Large intestine (tissue), 3 donors: ENCODE results near the gene ZNF431. TPM values are rescaled to one million over a fixed set of nuclear protein-coding genes. Genes with fewer than 3 reads are reported as not detected.
A peak's percentile ranks its signal among the peaks of the same experiment; 100 is the strongest.
"Not testable (repeated sequence)": the region's sequence is repeated elsewhere in the genome, so short reads cannot be mapped to it uniquely, and the experiment has no call there.

Source experiments
- DNase-seq, 2 donors: peaks; one replicate each; pipeline versions ENCODE4 v3.0.0 to v3.0.0-alpha.2; 2013
- H3K27ac ChIP-seq: one replicate; pipeline ENCODE4 v1.5.1; 2013; ENCODE audit warnings: low read length
- H3K27me3 ChIP-seq: 2 replicates; pipeline ENCODE4 v1.6.1; 2013; ENCODE audit warnings: low read length; ENCODE audit not compliant: control insufficient read depth, insufficient read depth
- H3K36me3 ChIP-seq: 2 replicates; pipeline ENCODE4 v1.6.1; 2013; ENCODE audit warnings: low read length; ENCODE audit not compliant: control insufficient read depth, insufficient read depth
- H3K4me1 ChIP-seq: one replicate; pipeline ENCODE4 v1.6.1; 2013; ENCODE audit warnings: low read length; ENCODE audit not compliant: control insufficient read depth, insufficient read depth
- H3K4me3 ChIP-seq: one replicate; pipeline ENCODE4 v1.5.1; 2013; ENCODE audit warnings: low read length
- H3K9me3 ChIP-seq: one replicate; pipeline ENCODE4 v1.6.1; 2013; ENCODE audit warnings: mild to moderate bottlenecking, low read depth, low read length, moderate library complexity; ENCODE audit not compliant: control insufficient read depth
- WGBS: methylation state at CpG from one replicate; pipeline ENCODE4 v1.1.5; 2013; ENCODE audit warnings: low lambda C conversion rate; ENCODE audit not compliant: insufficient coverage; 5-methylcytosine and 5-hydroxymethylcytosine counted together
- polyA plus RNA-seq: library from polyadenylated mRNA; unstranded; fragments of 120-200 nt; gene quantifications from one replicate; pipeline ENCODE4 v1.2.1, GENCODE V29; 2013

Gene ZNF431
- polyA plus RNA-seq, 1 donor, result 31.1 TPM

DNA sequence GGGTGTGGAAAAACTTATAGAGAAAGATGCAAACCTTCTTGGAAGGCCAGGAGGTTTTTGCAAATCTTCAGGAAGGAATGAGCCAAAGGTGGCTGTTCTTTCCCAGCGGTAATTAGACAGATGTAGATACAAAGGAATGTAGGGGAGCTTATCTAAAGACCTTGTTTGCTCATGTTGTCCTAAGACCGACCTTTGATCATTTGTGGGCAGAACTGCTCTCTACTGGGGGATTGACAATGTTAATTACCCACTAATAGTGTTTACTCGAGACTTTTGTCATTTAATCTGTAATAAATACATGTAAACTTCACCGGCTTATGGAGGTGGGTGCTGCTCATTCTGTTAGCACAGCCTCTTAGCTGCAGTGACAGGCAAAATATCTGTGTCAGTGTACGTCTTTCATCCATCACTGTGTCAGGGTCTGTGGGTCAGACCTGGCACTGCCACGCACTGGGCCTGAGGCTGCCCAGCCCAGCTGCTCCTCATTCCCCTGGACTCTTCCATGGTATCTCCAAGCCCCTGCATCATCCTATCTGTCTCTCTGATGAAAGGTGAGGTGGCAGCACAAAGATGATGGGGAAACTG is 68.3 kb downstream of the ZNF431 start:
- Histone ChIP-seq H3K4me1 (no peaks in the 10 kb centered on the region), H3K4me3 (no peak overlapping the region), H3K36me3 (no peaks in the 10 kb centered on the region), H3K27ac (no peak overlapping the region), H3K9me3 (peaks cover 16% of the 10 kb centered on the region), H3K27me3 (no peaks in the 10 kb centered on the region)
- DNase-seq, result peak; percentile 55 to 88
- WGBS, result no CpG with 5 or more reads among the region's 6 CpGs

DNA sequence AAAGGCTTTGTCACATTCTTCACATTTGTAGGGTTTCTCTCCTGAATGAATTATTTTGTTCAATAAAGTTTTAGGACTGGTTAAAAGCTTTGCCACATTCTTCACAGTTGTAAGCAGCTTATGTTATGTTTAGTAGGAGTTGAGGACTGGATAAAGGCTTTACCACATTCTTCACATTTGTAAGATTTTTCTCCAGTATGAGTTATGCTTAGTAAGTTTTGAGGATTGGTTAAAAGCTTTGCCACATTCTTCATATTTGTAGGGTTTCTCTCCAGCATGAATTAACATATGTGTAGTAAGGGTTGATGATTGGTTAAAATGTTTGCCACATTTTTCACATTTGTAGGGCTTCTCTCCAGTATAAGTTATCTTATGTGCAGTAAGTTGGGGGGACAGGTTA is 79.9 kb downstream of the ZNF431 start:
- Histone ChIP-seq H3K36me3 (no peaks in the 10 kb centered on the region), H3K4me3 (no peak overlapping the region), H3K27me3 (no peaks in the 10 kb centered on the region), H3K9me3 (no peaks in the 10 kb centered on the region), H3K27ac (no peak overlapping the region), H3K4me1 (no peaks in the 10 kb centered on the region)
- DNase-seq, result no peak

DNA sequence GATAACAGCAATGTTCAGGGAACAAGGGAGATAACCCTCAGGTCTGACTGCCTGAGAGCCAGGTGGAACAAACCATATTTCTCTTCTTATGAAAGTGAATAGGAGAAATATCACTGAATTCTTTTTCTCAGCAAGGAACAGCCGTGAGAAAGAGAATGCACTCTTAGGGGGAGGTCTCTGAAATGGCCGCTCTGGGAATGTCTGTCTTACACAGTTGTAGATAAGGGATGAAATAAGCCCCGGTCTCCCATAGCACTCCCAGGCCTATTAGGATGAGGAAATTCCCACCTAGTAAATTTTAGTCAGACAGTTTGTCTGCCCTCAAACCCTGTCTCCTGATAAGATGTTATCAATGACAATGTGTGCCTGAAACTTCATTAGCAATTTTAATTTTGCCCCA is 88.1 kb downstream of the ZNF431 start:
- WGBS, result no CpG with 5 or more reads among the region's 3 CpGs
- not testable (repeated sequence) for DNase-seq, H3K9me3 ChIP-seq

DNA sequence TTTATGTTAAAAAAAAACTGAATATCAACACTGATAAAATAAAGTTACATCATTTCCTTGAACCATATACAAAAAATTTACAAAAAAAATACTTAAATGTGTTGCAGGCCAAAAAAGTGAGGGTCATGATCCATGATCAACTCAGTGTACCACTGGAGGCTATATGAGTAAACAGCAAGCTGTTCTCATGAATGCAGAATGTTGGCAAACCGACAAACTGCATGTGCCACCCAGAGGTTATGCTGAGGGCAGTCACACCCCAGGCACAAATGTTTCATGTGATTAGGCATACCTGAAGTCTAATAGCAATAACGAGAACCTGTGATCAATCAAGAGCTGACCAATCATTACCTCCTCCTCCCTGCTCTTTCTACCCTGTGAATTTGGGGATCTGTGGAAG is 91.9 kb downstream of the ZNF431 start:
- Histone ChIP-seq H3K36me3 (no peaks in the 10 kb centered on the region), H3K4me3 (no peak overlapping the region), H3K9me3 (no peaks in the 10 kb centered on the region), H3K27ac (no peak overlapping the region), H3K4me1 (no peaks in the 10 kb centered on the region), H3K27me3 (no peaks in the 10 kb centered on the region)
- no CpG with 5 or more reads among the region's 2 CpGs for WGBS
- no peak for DNase-seq

More for the DNA sequence above, 88.1 kb downstream of the ZNF431 start:
- H3K36me3 ChIP-seq, H3K4me3 ChIP-seq, H3K4me1 ChIP-seq, H3K27me3 ChIP-seq, H3K27ac ChIP-seq: not testable (repeated sequence)

DNA sequence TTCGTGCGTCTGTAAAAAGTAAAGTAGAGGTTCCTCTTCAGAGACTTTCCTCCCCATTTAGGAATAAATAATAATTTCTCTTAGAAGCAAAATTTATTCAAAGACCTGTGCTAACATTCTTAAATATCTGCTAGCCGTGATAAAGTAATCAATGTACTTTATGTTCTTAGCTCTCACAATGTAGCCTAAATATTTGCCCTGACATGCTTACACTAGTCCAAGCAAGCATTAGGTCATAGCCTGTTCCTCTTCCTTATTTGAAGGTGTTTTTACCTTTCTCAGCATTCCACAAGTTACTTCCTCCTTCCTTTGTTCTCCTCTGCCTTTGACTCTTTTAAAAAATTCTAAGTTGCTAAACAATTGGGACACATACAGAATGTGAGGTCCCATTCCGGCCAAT is 94.9 kb downstream of the ZNF431 start:
- WGBS, result 50% methylated on average over 1 of the region's 4 CpGs
- not testable (repeated sequence) for H3K4me3 ChIP-seq, H3K36me3 ChIP-seq, DNase-seq, H3K9me3 ChIP-seq, H3K27ac ChIP-seq, H3K27me3 ChIP-seq, H3K4me1 ChIP-seq

DNA sequence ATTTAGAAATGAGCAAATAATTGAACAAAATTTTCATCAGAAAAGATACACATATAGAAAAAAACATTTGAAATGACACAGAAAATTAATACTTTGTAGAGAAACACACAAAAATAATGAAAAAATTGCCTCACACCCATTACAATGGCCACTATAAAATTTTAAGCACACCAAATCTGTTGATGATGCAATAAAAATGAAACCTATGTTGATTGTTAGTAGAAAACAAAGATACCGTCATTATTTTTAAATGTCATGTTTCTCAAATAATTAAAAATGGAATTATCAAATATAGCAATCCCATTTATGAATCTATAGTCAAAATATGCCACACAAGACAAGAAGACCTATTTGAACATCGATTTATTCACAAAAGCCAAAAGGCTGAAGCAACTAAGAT is 96.8 kb downstream of the ZNF431 start:
- Histone ChIP-seq H3K4me3 (no peak overlapping the region), H3K36me3 (no peaks in the 10 kb centered on the region), H3K27me3 (no peaks in the 10 kb centered on the region), H3K9me3 (no peaks in the 10 kb centered on the region), H3K4me1 (no peaks in the 10 kb centered on the region), H3K27ac (no peak overlapping the region)
- 100% methylated on average over 1 of the region's 2 CpGs for WGBS
- DNase-seq, result no peak

Other genes with a start within 250 kb of the ZNF431 start
- gene ZNF85, start 218.8 kb upstream of the ZNF431 start, polyA plus RNA-seq, result 9.1 TPM
- 10.0 TPM for gene ZNF430, start 121.4 kb upstream of the ZNF431 start, polyA plus RNA-seq
- 17.0 TPM for gene ZNF714, start 59.8 kb upstream of the ZNF431 start, polyA plus RNA-seq
- gene ZNF708, start 187.4 kb downstream of the ZNF431 start, polyA plus RNA-seq, result 20.4 TPM
- 19.3 TPM for gene ZNF738, start 217.0 kb downstream of the ZNF431 start, polyA plus RNA-seq